Activated T-cell treated with anti-CD3 and anti-CD28 coated beads for 48 hours (primary cell): Measurements from ENCODE around the gene JADE3.

Experiments
- DNase-seq: peaks from one replicate; pipeline ENCODE4 v3.0.0-alpha.2; 2020; ENCODE audit warnings: low read depth

JADE3 gene

GRCh38 chrX:46912098-46912602 is at the start of gene JADE3:
Gene JADE3 (plus strand): TSS chrX:46912421. CDS start chrX:46984895, 72,474 bp downstream.
- DNase-seq = peak; percentile 5

GRCh38 chrX:46863072-46863471 is 49.1 kb upstream of the JADE3 start:
- DNase-seq = no peak

- DNase-seq = no peak
Observed at GRCh38 chrX:46864606-46865005, 47.6 kb upstream of the JADE3 start.

GRCh38 chrX:46865281-46865680 is 46.9 kb upstream of the JADE3 start:
- DNase-seq = no peak

- DNase-seq = no peak
Observed at GRCh38 chrX:46866726-46867125, 45.5 kb upstream of the JADE3 start.

- DNase-seq = no peak
Observed at GRCh38 chrX:46873746-46874145, 38.5 kb upstream of the JADE3 start.

- no peak for DNase-seq
Observed at GRCh38 chrX:46876901-46877300, 35.3 kb upstream of the JADE3 start.

- no peak for DNase-seq
Observed at GRCh38 chrX:46882266-46882665, 30.0 kb upstream of the JADE3 start.

- no peak for DNase-seq
Observed at GRCh38 chrX:46884799-46885198, 27.4 kb upstream of the JADE3 start.

GRCh38 chrX:46898207-46898606 is 14.0 kb upstream of the JADE3 start:
- no peak for DNase-seq

GRCh38 chrX:46903458-46904242 is 8.6 kb upstream of the JADE3 start:
- peak; percentile 40 for DNase-seq

GRCh38 chrX:46904626-46905025 is 7.6 kb upstream of the JADE3 start:
- no peak for DNase-seq

- no peak for DNase-seq
Observed at GRCh38 chrX:46910415-46910814, 1.8 kb upstream of the JADE3 start.

- peak; percentile 10 for DNase-seq
Observed at GRCh38 chrX:46912603-46913491, 626 bp downstream of the JADE3 start.

- DNase-seq = no peak
Observed at GRCh38 chrX:46913667-46914066, 1.4 kb downstream of the JADE3 start.

GRCh38 chrX:46916273-46916672 is 4.1 kb downstream of the JADE3 start:
- no peak for DNase-seq

GRCh38 chrX:46917622-46918021 is 5.4 kb downstream of the JADE3 start:
- DNase-seq = no peak

GRCh38 chrX:46918434-46918833 is 6.2 kb downstream of the JADE3 start:
- no peak for DNase-seq

GRCh38 chrX:46920235-46920634 is 8.0 kb downstream of the JADE3 start:
- DNase-seq = no peak

GRCh38 chrX:46922611-46923010 is 10.4 kb downstream of the JADE3 start:
- DNase-seq = no peak

- DNase-seq = no peak
Observed at GRCh38 chrX:46927718-46928117, 15.5 kb downstream of the JADE3 start.

GRCh38 chrX:46929439-46930261 is 17.4 kb downstream of the JADE3 start:
- no peak for DNase-seq
